DMS153 treated with DMSO at 0.1 percent for 48 hours (cell line): ENCODE data around the gene NBPF20.
"Not testable (repeated sequence)": the region's sequence is repeated elsewhere in the genome, so short reads cannot be mapped to it uniquely, and the experiment has no call there.

ENCODE experiments used
- DNase-seq: peaks from one replicate; lab custom pipeline; 2025; ENCODE audit not compliant: unreplicated experiment; lab: John Stamatoyannopoulos, UW

NBPF20 gene

GRCh38 chr1:145430830-145431229, 5.4 kb upstream of the NBPF20 start:
- DNase-seq, result not testable (repeated sequence)

- not testable (repeated sequence) for DNase-seq
Observed at GRCh38 chr1:145429329-145429728, 3.9 kb upstream of the NBPF20 start.

- DNase-seq, result not testable (repeated sequence)
Observed at GRCh38 chr1:145424612-145425435, 579 bp downstream of the NBPF20 start.

- not testable (repeated sequence) for DNase-seq
Observed at GRCh38 chr1:145415149-145415548, 10.3 kb downstream of the NBPF20 start.

GRCh38 chr1:145407266-145407665, 18.1 kb downstream of the NBPF20 start:
- DNase-seq, result not testable (repeated sequence)

GRCh38 chr1:145404949-145405348, 20.5 kb downstream of the NBPF20 start:
- not testable (repeated sequence) for DNase-seq

- not testable (repeated sequence) for DNase-seq
Observed at GRCh38 chr1:145400701-145401100, 24.7 kb downstream of the NBPF20 start.
